Caco-2 (cell line): ENCODE data around the gene SMC3. TPM values are rescaled to one million over a fixed set of nuclear protein-coding genes. Genes with fewer than 3 reads are reported as not detected.
"Not testable (repeated sequence)": the region's sequence is repeated elsewhere in the genome, so short reads cannot be mapped to it uniquely, and the experiment has no call there.

Experiments used
- BruUV-seq: library from RNA; stranded (reverse); fragments of 400-500 nt; replicated peaks from 2 replicates; lab custom pipeline; 2021; lab: Mats Ljungman, UMichigan
- CTCF ChIA-PET: fragments of 300-600 bp; sonication (Branson Sonifier 250); formaldehyde crosslinking; loops from one replicate; lab custom pipeline; 2022; ENCODE audit warnings: antibody characterized with exemption; lab: Charles Lee
- POLR2A ChIA-PET: fragments of 300-600 bp; sonication (Branson Sonifier 250); formaldehyde crosslinking; loops from one replicate; lab custom pipeline; 2022; ENCODE audit warnings: antibody characterized with exemption; lab: Charles Lee
- DNase-seq, 2 experiments: peaks; one replicate each; pipeline versions ENCODE4 v3.0.0 to v3.0.0-alpha.2; 2020 to 2022
- H3K27me3 ChIP-seq: replicated peaks from 2 replicates; pipeline ENCODE4 v1.6.0; 2011; ENCODE audit warnings: low read length; ENCODE audit not compliant: control insufficient read depth, insufficient read depth
- H3K36me3 ChIP-seq: 2 replicates; pipeline ENCODE4 v1.5.1; 2011; ENCODE audit warnings: low read length; ENCODE audit not compliant: control insufficient read depth, insufficient read depth
- H3K4me1 ChIP-seq: fragments of 250-450 bp; sonication (Bioruptor Pico); 2 replicates; pipeline ENCODE4 v1.5.1; 2020; ENCODE audit warnings: mild to moderate bottlenecking
- H3K4me3 ChIP-seq: 2 replicates; pipeline ENCODE4 v1.5.1; 2011; ENCODE audit warnings: low read depth, mild to moderate bottlenecking, control low read depth, low read length
- H3K9me3 ChIP-seq: fragments of 250-450 bp; sonication (Bioruptor Pico); 2 replicates; pipeline ENCODE4 v1.5.1; 2020; ENCODE audit warnings: mild to moderate bottlenecking, moderate library complexity
- H3K27ac Mint-ChIP-seq: one replicate; pipeline ENCODE4 v1.8.0; 2022; ENCODE audit warnings: mixed read lengths; ENCODE audit not compliant: unreplicated experiment
- H3K27me3 Mint-ChIP-seq: one replicate; pipeline ENCODE4 v1.8.0; 2022; ENCODE audit warnings: mixed read lengths; ENCODE audit not compliant: insufficient read depth, unreplicated experiment
- H3K36me3 Mint-ChIP-seq: one replicate; pipeline ENCODE4 v1.8.0; 2022; ENCODE audit warnings: mild to moderate bottlenecking, mixed read lengths; ENCODE audit not compliant: insufficient read depth, unreplicated experiment
- H3K4me1 Mint-ChIP-seq: one replicate; pipeline ENCODE4 v1.8.0; 2022; ENCODE audit warnings: low read depth, mixed read lengths; ENCODE audit not compliant: unreplicated experiment
- H3K4me3 Mint-ChIP-seq: one replicate; pipeline ENCODE4 v1.8.0; 2022; ENCODE audit warnings: mild to moderate bottlenecking, moderate library complexity, mixed read lengths; ENCODE audit not compliant: unreplicated experiment
- H3K9me3 Mint-ChIP-seq: one replicate; pipeline ENCODE4 v1.8.0; 2022; ENCODE audit warnings: mixed read lengths; ENCODE audit not compliant: unreplicated experiment
- intact Hi-C: fragments of 100-400 bp; cut with micrococcal nuclease; formaldehyde crosslinking; loops from one replicate; pipeline ENCODE4 v1.10.0; 2022; ENCODE audit not compliant: unreplicated experiment
- total RNA-seq: library from RNA; stranded (reverse); gene quantifications from 2 replicates; pipeline ENCODE4 v1.2.3, GENCODE V29; 2022
- TF ChIP-seq, protein P1 (sequence below), 2 experiments: fragments of 200-600 bp in 1 of 2; IDR thresholded peaks; 1 replicate in 1 of 2; 2 replicates in 1 of 2; pipeline versions ENCODE4 v1.5.1 to v1.8.0; 2011 to 2022; ENCODE audit warnings: antibody characterized with exemption in 1 of 2, control low read depth in 1 of 2, inconsistent platforms in 1 of 2, low read depth in 1 of 2, low read length in 1 of 2, mild to moderate bottlenecking in 1 of 2, moderate library complexity in 1 of 2; ENCODE audit not compliant: insufficient read depth in 1 of 2, severe bottlenecking in 1 of 2, unreplicated experiment in 1 of 2

The SMC3 gene
- total RNA-seq, 1 experiment from 2014 or later: 95.7 TPM

DNA sequence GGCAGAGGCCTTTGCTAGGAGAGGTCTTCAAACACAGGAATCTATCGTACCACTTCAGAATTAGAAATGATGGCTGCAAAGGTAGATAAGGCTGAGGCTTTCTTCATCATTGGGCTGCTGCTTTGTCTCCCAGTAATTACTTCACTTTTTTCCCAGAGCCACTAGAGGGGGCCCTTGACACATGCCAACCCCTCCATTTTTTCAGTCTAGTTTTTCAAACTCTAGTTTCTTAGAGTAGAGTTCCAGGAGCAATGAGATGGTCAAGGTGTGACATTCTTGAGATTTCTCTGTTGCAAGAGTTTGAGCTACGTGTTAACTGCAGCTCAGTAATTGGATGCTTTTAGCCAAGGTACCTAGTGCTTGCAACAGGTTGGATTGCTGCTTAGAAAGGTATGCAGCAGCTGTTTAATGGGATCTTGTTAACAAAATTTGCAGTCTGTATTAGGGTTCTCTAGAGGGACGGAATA is 42.8 kb downstream of the SMC3 start:
- BruUV-seq: no TSS peak
- peaks cover 6% of the 10 kb centered on the region for H3K4me1 Mint-ChIP-seq
- intact Hi-C loops: loop anchor here (1.0 to 5.0 kb wide), 6 partner anchors 31 to 282 kb away; no protein-coding TSS in a partner anchor
- H3K27me3 ChIP-seq: no peaks in the 10 kb centered on the region
- TF ChIP-seq, protein P1, sequence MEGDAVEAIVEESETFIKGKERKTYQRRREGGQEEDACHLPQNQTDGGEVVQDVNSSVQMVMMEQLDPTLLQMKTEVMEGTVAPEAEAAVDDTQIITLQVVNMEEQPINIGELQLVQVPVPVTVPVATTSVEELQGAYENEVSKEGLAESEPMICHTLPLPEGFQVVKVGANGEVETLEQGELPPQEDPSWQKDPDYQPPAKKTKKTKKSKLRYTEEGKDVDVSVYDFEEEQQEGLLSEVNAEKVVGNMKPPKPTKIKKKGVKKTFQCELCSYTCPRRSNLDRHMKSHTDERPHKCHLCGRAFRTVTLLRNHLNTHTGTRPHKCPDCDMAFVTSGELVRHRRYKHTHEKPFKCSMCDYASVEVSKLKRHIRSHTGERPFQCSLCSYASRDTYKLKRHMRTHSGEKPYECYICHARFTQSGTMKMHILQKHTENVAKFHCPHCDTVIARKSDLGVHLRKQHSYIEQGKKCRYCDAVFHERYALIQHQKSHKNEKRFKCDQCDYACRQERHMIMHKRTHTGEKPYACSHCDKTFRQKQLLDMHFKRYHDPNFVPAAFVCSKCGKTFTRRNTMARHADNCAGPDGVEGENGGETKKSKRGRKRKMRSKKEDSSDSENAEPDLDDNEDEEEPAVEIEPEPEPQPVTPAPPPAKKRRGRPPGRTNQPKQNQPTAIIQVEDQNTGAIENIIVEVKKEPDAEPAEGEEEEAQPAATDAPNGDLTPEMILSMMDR (IDR thresholded peaks at IDR 0.05; ENCODE audit: insufficient read depth in 1 of 2, low read depth in 1 of 2, low read length in 1 of 2, severe bottlenecking in 1 of 2, unreplicated experiment in 1 of 2): peak; percentile 85 to 86
- no peaks in the 10 kb centered on the region for H3K27me3 Mint-ChIP-seq
- no peaks in the 10 kb centered on the region for H3K9me3 ChIP-seq
- no peaks in the 10 kb centered on the region for H3K9me3 Mint-ChIP-seq
- H3K36me3 Mint-ChIP-seq: peaks cover 14% of the 10 kb centered on the region
- H3K4me3 Mint-ChIP-seq: no peak overlapping the region
- no peaks in the 10 kb centered on the region for H3K4me1 ChIP-seq
- no peak overlapping the region for H3K4me3 ChIP-seq
- no peaks in the 10 kb centered on the region for H3K36me3 ChIP-seq
- H3K27ac Mint-ChIP-seq: no peak overlapping the region
- POLR2A ChIA-PET: interaction anchor here (1.0 kb wide), 1 partner anchor 305 kb away, joined by 5 read pairs; the partner anchor contains the start of gene SMNDC1
- CTCF ChIA-PET: interaction anchor here (0.6 to 1.4 kb wide), 11 partner anchors 9 to 305 kb away, joined by 3 to 21 read pairs (median 3); partner anchors contain the start of gene SMNDC1
- DNase-seq: peak; percentile 56 to 78

DNA sequence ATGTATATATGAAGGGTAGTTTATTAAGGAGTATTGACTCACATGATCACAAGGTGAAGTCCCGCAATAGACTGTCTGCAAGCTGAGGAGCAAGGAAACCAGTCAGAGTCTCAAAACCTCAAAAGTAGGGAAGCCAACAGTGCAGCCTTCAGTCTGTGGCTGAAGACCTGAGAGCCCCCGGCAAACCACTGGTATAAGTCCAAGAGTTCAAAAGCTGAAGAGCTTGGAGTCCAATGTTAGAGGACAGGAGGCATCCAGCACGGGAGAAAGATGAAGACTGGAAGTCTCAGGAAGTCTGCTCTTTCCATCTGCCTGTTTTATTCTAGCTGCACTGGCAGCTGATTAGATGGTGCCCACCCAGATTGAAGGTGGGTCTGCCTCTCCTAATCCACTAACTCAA is 43.3 kb downstream of the SMC3 start:
- intact Hi-C loops: loop anchor here (1.0 to 5.0 kb wide), 6 partner anchors 31 to 282 kb away; no protein-coding TSS in a partner anchor
- not testable (repeated sequence) for H3K4me3 ChIP-seq, H3K36me3 ChIP-seq, BruUV-seq, H3K9me3 Mint-ChIP-seq, DNase-seq, H3K27me3 ChIP-seq, H3K27me3 Mint-ChIP-seq, H3K27ac Mint-ChIP-seq, H3K4me1 ChIP-seq, H3K4me3 Mint-ChIP-seq, H3K4me1 Mint-ChIP-seq, H3K9me3 ChIP-seq
- H3K36me3 Mint-ChIP-seq: peaks cover 12% of the 10 kb centered on the region
- ChIA-PET POLR2A (interaction anchor here (1.0 kb wide), 1 partner anchor 306 kb away, joined by 5 read pairs; the partner anchor contains the start of gene SMNDC1), CTCF (interaction anchor here (0.6 to 1.4 kb wide), 11 partner anchors 9 to 305 kb away, joined by 3 to 21 read pairs (median 3); partner anchors contain the start of gene SMNDC1)

DNA sequence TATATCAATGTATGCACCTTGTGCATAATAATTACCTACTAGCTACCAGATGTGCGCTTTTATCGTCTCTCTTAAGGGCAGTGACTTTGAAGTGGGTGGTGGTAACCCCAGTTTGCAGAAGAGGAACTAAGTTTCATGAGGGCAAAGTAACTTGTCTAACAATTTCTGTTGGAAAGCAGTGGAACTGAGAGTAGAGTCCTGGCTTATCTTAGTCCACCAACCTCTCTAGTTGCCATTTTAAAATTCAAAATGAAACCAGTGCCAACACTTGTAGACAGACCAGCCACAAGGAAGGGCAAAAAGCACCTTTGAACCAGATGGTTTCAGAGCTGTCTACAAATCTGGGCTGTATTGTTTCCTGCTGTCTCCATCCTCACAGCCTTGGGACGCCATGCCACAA is 44.6 kb downstream of the SMC3 start:
- no peaks in the 10 kb centered on the region for H3K27me3 Mint-ChIP-seq
- CTCF ChIA-PET: no interaction called here

More for the DNA sequence above, 44.6 kb downstream of the SMC3 start:
- Histone ChIP-seq H3K9me3 (no peaks in the 10 kb centered on the region), H3K4me3 (no peak overlapping the region), H3K4me1 (peaks cover 6% of the 10 kb centered on the region; the same call in 1 of the 2 replicates), H3K36me3 (no peaks in the 10 kb centered on the region), H3K27me3 (no peaks in the 10 kb centered on the region)
- intact Hi-C loops: loop anchor here (5.0 kb wide), 2 partner anchors 180 to 280 kb away; no protein-coding TSS in a partner anchor
- no TSS peak for BruUV-seq
- H3K36me3 Mint-ChIP-seq: peaks cover 5% of the 10 kb centered on the region
- no peak overlapping the region for H3K27ac Mint-ChIP-seq
- H3K4me1 Mint-ChIP-seq: peaks cover 6% of the 10 kb centered on the region
- H3K9me3 Mint-ChIP-seq: no peaks in the 10 kb centered on the region
- TF ChIP-seq, protein P1 (IDR thresholded peaks at IDR 0.05; ENCODE audit: insufficient read depth in 1 of 2, low read depth in 1 of 2, low read length in 1 of 2, severe bottlenecking in 1 of 2, unreplicated experiment in 1 of 2): no peak
- POLR2A ChIA-PET: no interaction called here
- DNase-seq: no peak
- no peak overlapping the region for H3K4me3 Mint-ChIP-seq
